NCI-H510A (cell line): ENCODE data around the gene UHRF2.
"Not testable (repeated sequence)": the region's sequence is repeated elsewhere in the genome, so short reads cannot be mapped to it uniquely, and the experiment has no call there.

Experiments
- DNase-seq: peaks from one replicate; lab custom pipeline; 2025; lab: John Stamatoyannopoulos, UW

UHRF2 gene

GRCh38 chr9:6428940-6429889, 16.2 kb downstream of the UHRF2 start:
- DNase-seq = no peak

DNA sequence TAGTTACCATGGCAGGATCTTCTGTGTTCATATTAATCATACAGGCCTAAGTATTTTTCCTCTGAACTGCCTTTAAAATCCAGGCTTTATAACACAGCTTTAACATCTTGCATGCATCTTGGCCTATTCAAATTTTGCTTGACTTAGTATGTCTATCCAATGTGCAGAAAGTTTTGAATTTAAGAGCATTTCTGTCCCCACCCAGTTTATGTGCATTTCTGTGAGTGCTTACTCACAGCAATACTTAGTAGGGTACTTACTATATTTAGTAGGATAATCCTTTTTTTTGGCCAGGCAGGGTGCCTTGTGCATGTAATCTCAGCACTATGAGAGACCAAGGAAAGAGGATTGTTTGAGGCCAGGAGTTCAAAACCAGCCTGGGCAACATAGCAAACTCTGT, 18.0 kb downstream of the UHRF2 start:
- no peak for DNase-seq

DNA sequence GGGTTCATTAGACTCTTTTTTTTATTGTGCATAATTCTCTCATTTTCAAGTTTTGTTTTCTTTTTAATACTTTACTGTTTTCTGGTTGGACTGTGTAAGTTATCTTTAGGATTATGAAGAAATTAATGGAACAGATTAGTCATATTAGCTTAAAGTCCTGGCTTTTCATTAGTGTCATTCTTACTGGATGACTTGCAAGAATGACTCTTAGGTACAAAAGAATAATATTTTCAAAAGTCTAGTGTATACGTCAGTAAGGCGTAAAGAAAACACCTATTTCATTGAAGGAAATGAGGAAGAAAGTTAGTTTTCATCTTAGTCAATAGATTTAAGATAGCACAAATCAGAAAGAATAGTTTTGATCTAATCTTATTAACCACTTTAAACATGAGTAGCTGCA, 20.4 kb downstream of the UHRF2 start:
- no peak for DNase-seq

DNA sequence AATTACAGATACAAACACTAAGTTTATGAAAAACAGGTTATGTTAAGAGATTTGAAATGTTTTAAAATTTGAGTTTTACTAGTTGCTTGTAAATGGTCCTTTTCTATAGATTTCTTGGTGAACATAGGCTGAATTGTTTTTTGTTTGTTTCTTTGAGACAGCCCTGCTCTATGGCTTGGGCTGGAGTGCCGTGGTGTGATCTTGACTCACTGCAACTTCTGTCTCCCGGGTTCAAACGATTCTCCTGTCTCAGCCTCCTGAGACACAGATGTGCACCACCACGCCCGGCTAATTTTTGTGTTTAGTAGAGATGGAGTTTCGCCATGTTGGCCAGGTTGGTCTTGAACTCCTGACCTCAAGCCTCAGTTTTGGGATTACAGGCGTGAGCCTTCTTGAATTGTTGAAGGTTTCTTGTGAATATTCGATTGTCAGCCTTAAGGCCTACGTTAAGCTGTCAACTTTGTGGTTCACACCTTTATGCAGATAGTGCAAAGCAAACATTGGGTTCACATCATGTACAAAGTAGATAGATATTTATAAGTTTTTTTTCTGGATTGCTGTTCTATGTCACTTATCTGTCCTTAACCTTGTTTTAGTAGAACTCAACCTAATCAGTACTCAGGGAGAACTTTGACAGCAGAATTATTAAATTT, 26.2 kb downstream of the UHRF2 start:
- DNase-seq = no peak

DNA sequence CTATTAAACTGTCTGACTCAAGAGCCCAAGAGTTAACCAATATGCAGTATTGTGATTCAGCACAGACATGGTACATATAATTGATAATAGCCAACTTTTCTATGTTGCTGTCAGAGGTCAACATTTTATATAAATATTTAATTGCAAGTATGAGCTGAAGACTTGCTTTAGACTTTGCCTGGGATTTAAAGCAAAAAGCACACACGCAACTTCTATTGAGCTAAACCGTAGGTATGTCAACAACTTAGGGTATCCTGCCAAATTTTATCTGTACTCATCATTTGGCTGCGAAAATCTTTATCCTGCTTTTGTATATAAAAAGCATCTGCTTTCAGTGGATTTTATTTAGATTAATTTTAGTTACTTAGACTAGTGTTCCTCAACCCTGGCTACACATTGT, 27.4 kb downstream of the UHRF2 start:
- no peak for DNase-seq

GRCh38 chr9:6441269-6441668, 28.3 kb downstream of the UHRF2 start:
- DNase-seq = no peak

- no peak for DNase-seq
These were observed 30.7 kb downstream of the UHRF2 start for GRCh38 chr9:6443661-6444060.

DNA sequence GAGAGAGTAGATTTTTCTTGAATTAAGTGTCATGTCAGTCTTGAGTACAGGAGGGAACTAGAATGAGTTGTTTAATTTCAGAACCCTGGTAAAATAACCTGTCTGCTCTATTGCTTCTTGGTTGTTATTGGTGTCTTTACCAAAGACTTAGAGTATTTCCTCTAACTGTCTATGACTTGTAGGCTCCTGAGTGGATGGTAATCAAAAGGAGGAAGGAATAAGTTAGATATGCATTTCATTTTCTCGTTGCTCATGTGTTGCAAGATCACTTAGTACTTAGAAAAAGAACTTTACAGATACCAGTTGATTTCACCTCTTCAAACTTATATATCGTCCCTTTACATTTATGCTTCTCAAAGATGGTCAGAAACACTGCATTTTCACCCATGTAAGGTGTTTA, 31.1 kb downstream of the UHRF2 start:
- no peak for DNase-seq

DNA sequence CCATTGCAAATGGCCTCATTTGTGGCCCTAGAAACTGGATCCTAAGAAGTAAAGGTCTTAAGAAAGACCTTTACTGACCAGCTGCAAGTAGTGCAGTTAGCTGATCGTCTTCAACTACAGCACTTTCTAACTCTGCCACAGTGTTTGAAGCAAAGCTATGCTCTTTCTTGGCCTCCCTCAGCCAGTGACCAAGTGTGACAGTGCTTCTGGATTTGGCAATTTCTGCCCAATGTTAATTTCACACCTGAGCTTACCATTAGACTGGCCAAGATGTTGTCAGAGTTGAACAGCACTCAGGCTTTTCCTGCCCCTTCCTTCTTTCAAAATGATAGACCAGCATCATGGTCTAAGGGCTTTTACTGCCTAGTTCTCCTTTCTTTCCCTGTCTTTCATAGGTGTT, 36.1 kb downstream of the UHRF2 start:
- DNase-seq = no peak

DNA sequence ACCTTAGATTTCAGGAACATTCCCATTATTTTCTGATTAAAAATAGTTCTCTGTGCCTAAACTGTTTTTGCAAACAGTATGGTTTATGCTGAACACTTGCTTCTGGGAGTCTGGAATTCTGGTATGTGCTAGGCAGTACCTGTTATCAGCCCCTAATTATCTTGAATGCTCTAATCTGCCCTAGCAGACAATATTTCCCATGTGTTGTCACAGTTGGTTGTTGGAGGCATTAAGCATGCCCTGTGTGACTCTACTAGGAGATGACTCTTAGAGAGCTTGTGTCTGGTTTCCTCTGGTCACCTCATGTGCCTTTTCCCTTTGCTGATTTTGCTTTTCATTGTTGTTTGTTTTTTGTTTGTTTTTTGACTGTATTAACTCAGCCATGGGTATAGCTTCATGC, 36.6 kb downstream of the UHRF2 start:
- no peak for DNase-seq

DNA sequence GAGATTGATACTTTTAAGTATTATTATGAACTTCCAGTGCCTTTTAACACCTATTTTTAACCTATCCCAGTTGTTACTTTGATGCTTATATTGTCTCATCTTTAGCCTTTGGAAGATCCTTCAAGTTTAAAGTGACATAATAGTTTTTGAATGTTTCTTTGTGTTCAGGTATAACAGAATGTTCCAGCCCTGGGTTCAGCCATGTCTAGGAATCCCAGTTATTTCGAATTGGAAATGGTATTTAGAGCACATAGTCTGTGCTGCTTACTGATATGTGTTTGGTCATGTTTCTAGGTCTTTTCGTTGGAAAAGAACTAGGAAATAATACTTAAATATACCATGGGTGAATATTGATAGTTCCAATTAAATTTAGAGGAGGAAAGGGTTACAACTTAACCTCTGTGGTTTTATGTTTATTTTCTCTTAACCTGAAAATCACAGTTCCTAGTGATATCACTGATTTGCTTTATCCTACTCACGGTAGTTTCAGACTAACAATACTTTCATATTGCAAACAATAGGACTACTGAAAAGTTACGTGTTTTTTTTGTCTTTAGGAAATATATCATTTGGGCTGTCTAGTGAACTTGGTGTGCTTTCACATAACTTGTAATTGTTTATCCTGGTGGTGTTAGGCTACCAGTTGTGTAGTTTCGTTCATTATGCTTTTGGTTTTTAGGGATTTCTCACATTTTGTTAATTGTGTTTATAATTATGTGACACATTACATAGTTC, 37.8 kb downstream of the UHRF2 start:
- DNase-seq = no peak

- DNase-seq = not testable (repeated sequence)
These were observed 42.3 kb downstream of the UHRF2 start for GRCh38 chr9:6455292-6455691.

- not testable (repeated sequence) for DNase-seq
These were observed 45.7 kb downstream of the UHRF2 start for GRCh38 chr9:6458704-6459103.

- no peak for DNase-seq
These were observed 46.7 kb downstream of the UHRF2 start for GRCh38 chr9:6459718-6460117.

- no peak for DNase-seq
These were observed 47.3 kb downstream of the UHRF2 start for GRCh38 chr9:6460189-6460768.

DNA sequence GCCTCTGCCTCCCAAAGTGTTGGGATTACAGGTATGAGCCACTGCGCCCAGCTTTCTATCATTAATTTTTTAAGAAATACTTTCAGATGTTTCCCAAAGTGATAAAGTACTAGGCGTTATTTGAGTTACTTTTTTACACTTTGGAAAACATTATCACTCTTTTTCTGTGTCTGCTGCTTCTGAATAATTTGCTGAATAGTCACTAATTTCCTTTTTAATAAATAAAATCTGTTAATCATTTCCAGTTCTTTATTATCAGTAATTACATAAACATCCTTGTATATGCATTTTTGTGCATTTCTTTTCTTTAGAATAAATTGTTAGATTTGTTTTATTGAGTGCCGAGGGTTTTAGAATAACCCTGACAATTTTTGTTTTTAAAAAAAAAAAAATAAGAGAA, 48.6 kb downstream of the UHRF2 start:
- no peak for DNase-seq

DNA sequence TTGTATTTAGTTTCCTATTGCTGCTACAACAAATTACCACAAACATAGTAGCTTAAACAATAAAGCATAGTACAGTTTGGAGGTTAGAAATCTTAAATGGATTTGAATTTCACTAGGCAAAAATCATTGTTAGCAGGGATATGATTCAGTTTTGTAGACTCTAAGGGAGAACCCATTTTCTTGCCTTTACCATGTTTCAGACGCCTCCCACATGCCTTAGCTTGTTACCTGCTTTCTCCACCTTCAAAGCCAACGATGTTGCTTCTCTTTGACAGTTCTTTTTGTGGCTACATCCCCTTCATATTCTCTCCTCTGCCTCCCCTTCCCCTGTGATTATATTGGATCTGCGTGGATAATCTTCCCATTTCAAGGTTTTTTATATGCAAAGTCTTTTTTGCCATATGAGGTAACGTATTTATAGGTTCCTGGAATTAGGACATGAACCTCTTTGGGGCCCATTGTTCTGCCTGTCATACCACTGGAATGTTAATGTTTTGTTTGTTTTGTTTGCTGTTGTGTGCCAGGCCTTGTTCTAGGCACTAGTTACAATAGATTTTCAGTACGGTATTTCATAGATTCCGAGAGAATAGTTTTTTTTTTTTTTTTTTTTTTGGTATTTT, 54.1 kb downstream of the UHRF2 start:
- no peak for DNase-seq

- no peak for DNase-seq
These were observed 58.3 kb downstream of the UHRF2 start for GRCh38 chr9:6471231-6471850.

DNA sequence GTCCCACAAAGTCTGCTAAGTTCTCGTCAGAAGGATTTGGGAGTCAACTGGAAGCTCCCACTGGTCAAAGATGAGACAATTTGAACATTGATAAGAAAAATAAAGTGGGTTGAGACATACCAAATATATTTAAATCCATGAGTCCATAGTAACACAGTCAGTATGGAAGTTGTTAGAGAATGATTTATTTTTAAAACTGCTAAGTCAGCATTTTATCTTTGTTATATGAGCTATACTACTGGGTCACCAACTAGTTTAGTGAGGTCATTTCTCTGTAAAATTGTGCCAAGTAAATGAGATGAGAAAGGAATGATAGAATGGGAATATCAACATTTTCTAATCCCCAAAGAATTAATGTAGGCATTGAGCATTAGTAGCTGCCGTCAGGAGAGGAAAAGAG, 60.2 kb downstream of the UHRF2 start:
- DNase-seq = no peak

GRCh38 chr9:6479959-6480358, 67.0 kb downstream of the UHRF2 start:
- DNase-seq = no peak

DNA sequence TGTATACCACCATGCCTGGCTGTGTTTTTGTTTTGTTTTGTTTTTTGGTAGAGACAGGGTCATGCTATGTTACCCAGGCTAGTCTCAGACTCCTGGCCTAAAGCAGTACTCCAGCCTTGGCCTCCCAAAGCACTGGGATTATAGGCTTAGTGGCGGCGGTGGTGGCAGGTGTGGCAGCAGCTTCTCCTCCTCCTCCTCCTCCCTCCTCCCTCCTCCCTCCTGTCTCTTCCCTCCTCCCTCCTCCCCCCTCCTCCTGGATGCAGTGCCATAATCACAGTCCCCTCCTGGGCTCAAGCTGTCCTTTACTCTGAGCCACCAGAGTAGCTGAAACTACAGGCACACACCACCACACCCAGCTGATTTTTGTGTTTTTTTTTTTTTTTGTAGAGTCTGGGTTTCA, 71.2 kb downstream of the UHRF2 start:
- DNase-seq = no peak

- no peak for DNase-seq
These were observed 75.4 kb downstream of the UHRF2 start for GRCh38 chr9:6488395-6488794.
